Measurements from ENCODE around the gene SPG7.

DNA sequence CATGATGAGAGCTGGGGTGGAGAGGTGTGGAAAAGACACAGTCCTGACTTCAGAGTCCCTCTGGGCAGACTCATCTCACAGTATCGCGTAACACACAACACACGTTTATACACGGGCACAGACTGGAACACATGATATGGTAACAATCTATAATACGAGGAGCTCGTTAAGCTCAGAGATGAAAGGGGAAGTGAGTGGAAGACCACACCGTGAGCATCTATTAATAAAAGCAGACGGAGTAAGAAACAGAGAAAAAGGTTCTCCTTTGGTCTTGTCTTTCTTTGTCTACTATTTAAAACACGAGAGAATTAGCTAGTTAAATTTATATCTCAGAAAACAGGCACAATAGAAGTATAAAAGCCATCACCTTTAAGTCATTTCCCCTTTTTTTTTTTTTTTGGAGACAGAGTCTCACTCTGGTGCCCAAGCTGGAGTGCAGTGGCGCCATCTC is 31.4 kb upstream of the SPG7 start:
- TF ChIP-seq, protein P1, sequence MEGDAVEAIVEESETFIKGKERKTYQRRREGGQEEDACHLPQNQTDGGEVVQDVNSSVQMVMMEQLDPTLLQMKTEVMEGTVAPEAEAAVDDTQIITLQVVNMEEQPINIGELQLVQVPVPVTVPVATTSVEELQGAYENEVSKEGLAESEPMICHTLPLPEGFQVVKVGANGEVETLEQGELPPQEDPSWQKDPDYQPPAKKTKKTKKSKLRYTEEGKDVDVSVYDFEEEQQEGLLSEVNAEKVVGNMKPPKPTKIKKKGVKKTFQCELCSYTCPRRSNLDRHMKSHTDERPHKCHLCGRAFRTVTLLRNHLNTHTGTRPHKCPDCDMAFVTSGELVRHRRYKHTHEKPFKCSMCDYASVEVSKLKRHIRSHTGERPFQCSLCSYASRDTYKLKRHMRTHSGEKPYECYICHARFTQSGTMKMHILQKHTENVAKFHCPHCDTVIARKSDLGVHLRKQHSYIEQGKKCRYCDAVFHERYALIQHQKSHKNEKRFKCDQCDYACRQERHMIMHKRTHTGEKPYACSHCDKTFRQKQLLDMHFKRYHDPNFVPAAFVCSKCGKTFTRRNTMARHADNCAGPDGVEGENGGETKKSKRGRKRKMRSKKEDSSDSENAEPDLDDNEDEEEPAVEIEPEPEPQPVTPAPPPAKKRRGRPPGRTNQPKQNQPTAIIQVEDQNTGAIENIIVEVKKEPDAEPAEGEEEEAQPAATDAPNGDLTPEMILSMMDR (IDR thresholded peaks at IDR 0.05), result no peak
- TF ChIP-seq POLR2A (IDR thresholded peaks at IDR 0.05), result no peak

All from right lobe of liver (tissue), 4 donors.